ENCODE results near the gene CRYAA. TPM values are rescaled to one million over a fixed set of nuclear protein-coding genes. Genes with fewer than 3 reads are reported as not detected.
"Not testable (repeated sequence)": the region's sequence is repeated elsewhere in the genome, so short reads cannot be mapped to it uniquely, and the experiment has no call there.

Gene CRYAA
- total RNA-seq, 5 donors from 2014 or later (not counting 1 experiment from before 2014, with no cell fraction given): not detected

GRCh38 chr21:43149344-43149743 is 19.5 kb upstream of the CRYAA start:
- DNase-seq; H3K9me3 Mint-ChIP-seq; H3K27me3 ChIP-seq (replicated peaks in 1 of 2; ENCODE audit: control insufficient read depth in 2 of 2, extremely low read depth in 1 of 2, insufficient read depth in 2 of 2, low read length in 1 of 2); H3K27ac ChIP-seq (ENCODE audit: low read length); ATAC-seq (replicated peaks in 1 of 4); POLR2A ChIA-PET; H3K27ac Mint-ChIP-seq; H3K9me3 ChIP-seq; CTCF ChIA-PET; H3K36me3 ChIP-seq (ENCODE audit: control insufficient read depth in 2 of 2, extremely low read depth in 1 of 2, insufficient read depth in 1 of 2, low read length in 1 of 2); H3K36me3 Mint-ChIP-seq; H3K4me1 ChIP-seq (ENCODE audit: control insufficient read depth in 1 of 2, extremely low read depth in 1 of 2, insufficient read depth in 2 of 2, low read length in 2 of 2); H3K4me1 Mint-ChIP-seq; H3K4me3 ChIP-seq (ENCODE audit: control insufficient read depth in 1 of 2, extremely low read depth in 1 of 2, low read length in 1 of 2); H3K4me3 Mint-ChIP-seq; H3K27me3 Mint-ChIP-seq: not testable (repeated sequence)
- no CpG with 5 or more reads among the region's 11 CpGs for WGBS (ENCODE audit: insufficient coverage)

GRCh38 chr21:43153601-43154000 is 15.2 kb upstream of the CRYAA start:
- H3K4me1 Mint-ChIP-seq; H3K4me3 Mint-ChIP-seq; H3K27me3 ChIP-seq (replicated peaks in 1 of 2; ENCODE audit: control insufficient read depth in 2 of 2, extremely low read depth in 1 of 2, insufficient read depth in 2 of 2, low read length in 1 of 2); H3K4me3 ChIP-seq (ENCODE audit: control insufficient read depth in 1 of 2, extremely low read depth in 1 of 2, low read length in 1 of 2); H3K9me3 Mint-ChIP-seq; H3K27ac Mint-ChIP-seq; H3K36me3 ChIP-seq (ENCODE audit: control insufficient read depth in 2 of 2, extremely low read depth in 1 of 2, insufficient read depth in 1 of 2, low read length in 1 of 2); H3K27me3 Mint-ChIP-seq; H3K4me1 ChIP-seq (ENCODE audit: control insufficient read depth in 1 of 2, extremely low read depth in 1 of 2, insufficient read depth in 2 of 2, low read length in 2 of 2); H3K9me3 ChIP-seq; CTCF ChIA-PET; POLR2A ChIA-PET; DNase-seq; H3K36me3 Mint-ChIP-seq; H3K27ac ChIP-seq (ENCODE audit: low read length): not testable (repeated sequence)
- WGBS (ENCODE audit: insufficient coverage): no CpG with 5 or more reads among the region's 33 CpGs
- peak in 1 of 4 experiments; percentile 55 for ATAC-seq (replicated peaks in 1 of 4)

GRCh38 chr21:43159279-43160175 is 9.3 kb upstream of the CRYAA start:
- DNase-seq; H3K4me1 Mint-ChIP-seq; H3K27me3 ChIP-seq (replicated peaks in 1 of 2; ENCODE audit: control insufficient read depth in 2 of 2, extremely low read depth in 1 of 2, insufficient read depth in 2 of 2, low read length in 1 of 2); H3K27ac Mint-ChIP-seq; POLR2A ChIA-PET; H3K27ac ChIP-seq (ENCODE audit: low read length); H3K4me1 ChIP-seq (ENCODE audit: control insufficient read depth in 1 of 2, extremely low read depth in 1 of 2, insufficient read depth in 2 of 2, low read length in 2 of 2); H3K36me3 ChIP-seq (ENCODE audit: control insufficient read depth in 2 of 2, extremely low read depth in 1 of 2, insufficient read depth in 1 of 2, low read length in 1 of 2); H3K4me3 ChIP-seq (ENCODE audit: control insufficient read depth in 1 of 2, extremely low read depth in 1 of 2, low read length in 1 of 2); H3K4me3 Mint-ChIP-seq; H3K36me3 Mint-ChIP-seq; ATAC-seq (replicated peaks in 1 of 4); H3K27me3 Mint-ChIP-seq; H3K9me3 ChIP-seq; CTCF ChIA-PET; H3K9me3 Mint-ChIP-seq: not testable (repeated sequence)
- WGBS (ENCODE audit: insufficient coverage): no CpG with 5 or more reads among the region's 31 CpGs

- H3K27ac ChIP-seq (ENCODE audit: low read length); H3K36me3 ChIP-seq (ENCODE audit: control insufficient read depth in 2 of 2, extremely low read depth in 1 of 2, insufficient read depth in 1 of 2, low read length in 1 of 2); ATAC-seq (replicated peaks in 1 of 4); H3K4me1 Mint-ChIP-seq; H3K9me3 ChIP-seq; CTCF ChIA-PET; DNase-seq; H3K36me3 Mint-ChIP-seq; H3K4me3 Mint-ChIP-seq; H3K4me3 ChIP-seq (ENCODE audit: control insufficient read depth in 1 of 2, extremely low read depth in 1 of 2, low read length in 1 of 2); H3K27ac Mint-ChIP-seq; POLR2A ChIA-PET; H3K27me3 Mint-ChIP-seq; H3K4me1 ChIP-seq (ENCODE audit: control insufficient read depth in 1 of 2, extremely low read depth in 1 of 2, insufficient read depth in 2 of 2, low read length in 2 of 2); H3K9me3 Mint-ChIP-seq; H3K27me3 ChIP-seq (replicated peaks in 1 of 2; ENCODE audit: control insufficient read depth in 2 of 2, extremely low read depth in 1 of 2, insufficient read depth in 2 of 2, low read length in 1 of 2): not testable (repeated sequence)
- WGBS (ENCODE audit: insufficient coverage): no CpG with 5 or more reads among the region's 24 CpGs
Observed at GRCh38 chr21:43161826-43162707, 6.7 kb upstream of the CRYAA start.

- ATAC-seq (replicated peaks in 1 of 4); DNase-seq; H3K36me3 ChIP-seq (ENCODE audit: control insufficient read depth in 2 of 2, extremely low read depth in 1 of 2, insufficient read depth in 1 of 2, low read length in 1 of 2); H3K9me3 Mint-ChIP-seq; H3K27me3 ChIP-seq (replicated peaks in 1 of 2; ENCODE audit: control insufficient read depth in 2 of 2, extremely low read depth in 1 of 2, insufficient read depth in 2 of 2, low read length in 1 of 2); H3K27ac Mint-ChIP-seq; H3K27me3 Mint-ChIP-seq; CTCF ChIA-PET; POLR2A ChIA-PET; H3K9me3 ChIP-seq; H3K27ac ChIP-seq (ENCODE audit: low read length); H3K4me3 ChIP-seq (ENCODE audit: control insufficient read depth in 1 of 2, extremely low read depth in 1 of 2, low read length in 1 of 2); H3K36me3 Mint-ChIP-seq; H3K4me1 Mint-ChIP-seq; H3K4me3 Mint-ChIP-seq; H3K4me1 ChIP-seq (ENCODE audit: control insufficient read depth in 1 of 2, extremely low read depth in 1 of 2, insufficient read depth in 2 of 2, low read length in 2 of 2): not testable (repeated sequence)
- WGBS (ENCODE audit: insufficient coverage): no CpG with 5 or more reads among the region's 9 CpGs
Observed at GRCh38 chr21:43162708-43163205, 6.1 kb upstream of the CRYAA start.

GRCh38 chr21:43164823-43165222 is 4.0 kb upstream of the CRYAA start:
- H3K4me3 ChIP-seq (ENCODE audit: control insufficient read depth in 1 of 2, extremely low read depth in 1 of 2, low read length in 1 of 2); H3K4me1 Mint-ChIP-seq; H3K27ac ChIP-seq (ENCODE audit: low read length); H3K4me1 ChIP-seq (ENCODE audit: control insufficient read depth in 1 of 2, extremely low read depth in 1 of 2, insufficient read depth in 2 of 2, low read length in 2 of 2); CTCF ChIA-PET; H3K27me3 Mint-ChIP-seq; H3K9me3 ChIP-seq; H3K9me3 Mint-ChIP-seq; H3K4me3 Mint-ChIP-seq; POLR2A ChIA-PET; H3K27ac Mint-ChIP-seq; ATAC-seq (replicated peaks in 1 of 4); H3K36me3 Mint-ChIP-seq; H3K27me3 ChIP-seq (replicated peaks in 1 of 2; ENCODE audit: control insufficient read depth in 2 of 2, extremely low read depth in 1 of 2, insufficient read depth in 2 of 2, low read length in 1 of 2); DNase-seq; H3K36me3 ChIP-seq (ENCODE audit: control insufficient read depth in 2 of 2, extremely low read depth in 1 of 2, insufficient read depth in 1 of 2, low read length in 1 of 2): not testable (repeated sequence)
- no CpG with 5 or more reads among the region's 3 CpGs for WGBS (ENCODE audit: insufficient coverage)

All from T-cell (primary cell).